ENCODE data around the gene ZFYVE28.
A peak's percentile ranks its signal among the peaks of the same experiment; 100 is the strongest.

Gene ZFYVE28

GRCh38 chr4:2366252-2367192 is 51.9 kb downstream of the ZFYVE28 start:
- H3K4me2 ChIP-seq (ENCODE audit: low read length): no peak overlapping the region
- H3K9me3 ChIP-seq (replicated peaks; ENCODE audit: low read length): peaks cover 9% of the 10 kb centered on the region
- H3K4me3 ChIP-seq (ENCODE audit: low read length): no peak overlapping the region
- H3K9ac ChIP-seq (ENCODE audit: low read depth, low read length): no peak overlapping the region
- peaks cover 4% of the 10 kb centered on the region for H3K27me3 ChIP-seq (ENCODE audit: control insufficient read depth, insufficient read depth, low read length)
- H3K36me3 ChIP-seq (ENCODE audit: insufficient read depth, low read length): no peaks in the 10 kb centered on the region
- no peaks in the 10 kb centered on the region for H3K4me1 ChIP-seq (ENCODE audit: control insufficient read depth, insufficient read depth, low read length)

- peaks cover 4% of the 10 kb centered on the region for H3K27me3 ChIP-seq (ENCODE audit: control insufficient read depth, insufficient read depth, low read length)
- peaks cover 9% of the 10 kb centered on the region for H3K9me3 ChIP-seq (replicated peaks; ENCODE audit: low read length)
- no peak overlapping the region for H3K9ac ChIP-seq (ENCODE audit: low read depth, low read length)
- no peak overlapping the region for H3K4me2 ChIP-seq (ENCODE audit: low read length)
- no peaks in the 10 kb centered on the region for H3K36me3 ChIP-seq (ENCODE audit: insufficient read depth, low read length)
- no peaks in the 10 kb centered on the region for H3K4me1 ChIP-seq (ENCODE audit: control insufficient read depth, insufficient read depth, low read length)
- H3K4me3 ChIP-seq (ENCODE audit: low read length): no peak overlapping the region
These were observed 52.6 kb downstream of the ZFYVE28 start for GRCh38 chr4:2365913-2366210.

- peak overlapping the region; percentile 74 for H3K9ac ChIP-seq (ENCODE audit: low read depth, low read length)
- H3K27me3 ChIP-seq (ENCODE audit: control insufficient read depth, insufficient read depth, low read length): peaks cover 4% of the 10 kb centered on the region
- H3K4me1 ChIP-seq (ENCODE audit: control insufficient read depth, insufficient read depth, low read length): no peaks in the 10 kb centered on the region
- no peaks in the 10 kb centered on the region for H3K36me3 ChIP-seq (ENCODE audit: insufficient read depth, low read length)
- no peak overlapping the region for H3K4me2 ChIP-seq (ENCODE audit: low read length)
- H3K4me3 ChIP-seq (ENCODE audit: low read length): peak overlapping the region; percentile 68
- peaks cover 9% of the 10 kb centered on the region for H3K9me3 ChIP-seq (replicated peaks; ENCODE audit: low read length)
These were observed 53.2 kb downstream of the ZFYVE28 start for GRCh38 chr4:2365054-2365912.

- H3K36me3 ChIP-seq (ENCODE audit: insufficient read depth, low read length): no peaks in the 10 kb centered on the region
- H3K4me2 ChIP-seq (ENCODE audit: low read length): peak overlapping the region; percentile 62
- H3K4me1 ChIP-seq (ENCODE audit: control insufficient read depth, insufficient read depth, low read length): no peaks in the 10 kb centered on the region
- H3K9me3 ChIP-seq (replicated peaks; ENCODE audit: low read length): peaks cover 9% of the 10 kb centered on the region
- H3K4me3 ChIP-seq (ENCODE audit: low read length): peak overlapping the region; percentile 68
- H3K27me3 ChIP-seq (ENCODE audit: control insufficient read depth, insufficient read depth, low read length): peaks cover 4% of the 10 kb centered on the region
- peak overlapping the region; percentile 74 for H3K9ac ChIP-seq (ENCODE audit: low read depth, low read length)
These were observed 53.8 kb downstream of the ZFYVE28 start for GRCh38 chr4:2364654-2365053.

- Histone ChIP-seq H3K9me3 (replicated peaks; ENCODE audit: low read length) (peaks cover 8% of the 10 kb centered on the region), H3K4me3 (ENCODE audit: low read length) (peak overlapping the region; percentile 68), H3K9ac (ENCODE audit: low read depth, low read length) (peak overlapping the region; percentile 74), H3K4me1 (ENCODE audit: control insufficient read depth, insufficient read depth, low read length) (no peaks in the 10 kb centered on the region), H3K27me3 (ENCODE audit: control insufficient read depth, insufficient read depth, low read length) (peaks cover 4% of the 10 kb centered on the region), H3K4me2 (ENCODE audit: low read length) (peak overlapping the region; percentile 62), H3K36me3 (ENCODE audit: insufficient read depth, low read length) (no peaks in the 10 kb centered on the region)
These were observed 54.3 kb downstream of the ZFYVE28 start for GRCh38 chr4:2363951-2364653.

- H3K36me3 ChIP-seq (ENCODE audit: insufficient read depth, low read length): no peaks in the 10 kb centered on the region
- H3K4me2 ChIP-seq (ENCODE audit: low read length): no peak overlapping the region
- no peak overlapping the region for H3K4me3 ChIP-seq (ENCODE audit: low read length)
- peaks cover 4% of the 10 kb centered on the region for H3K27me3 ChIP-seq (ENCODE audit: control insufficient read depth, insufficient read depth, low read length)
- H3K9me3 ChIP-seq (replicated peaks; ENCODE audit: low read length): no peaks in the 10 kb centered on the region
- H3K4me1 ChIP-seq (ENCODE audit: control insufficient read depth, insufficient read depth, low read length): no peaks in the 10 kb centered on the region
- no peak overlapping the region for H3K9ac ChIP-seq (ENCODE audit: low read depth, low read length)
These were observed 55.3 kb downstream of the ZFYVE28 start for GRCh38 chr4:2363056-2363721.

- Histone ChIP-seq H3K4me3 (ENCODE audit: low read length) (no peak overlapping the region), H3K4me2 (ENCODE audit: low read length) (no peak overlapping the region), H3K9me3 (replicated peaks; ENCODE audit: low read length) (no peaks in the 10 kb centered on the region), H3K36me3 (ENCODE audit: insufficient read depth, low read length) (no peaks in the 10 kb centered on the region), H3K27me3 (ENCODE audit: control insufficient read depth, insufficient read depth, low read length) (peaks cover 4% of the 10 kb centered on the region), H3K4me1 (ENCODE audit: control insufficient read depth, insufficient read depth, low read length) (no peaks in the 10 kb centered on the region), H3K9ac (ENCODE audit: low read depth, low read length) (no peak overlapping the region)
These were observed 56.0 kb downstream of the ZFYVE28 start for GRCh38 chr4:2362266-2363055.

- Histone ChIP-seq H3K4me3 (ENCODE audit: low read length) (no peak overlapping the region), H3K4me2 (ENCODE audit: low read length) (no peak overlapping the region), H3K9me3 (replicated peaks; ENCODE audit: low read length) (no peaks in the 10 kb centered on the region), H3K4me1 (ENCODE audit: control insufficient read depth, insufficient read depth, low read length) (no peaks in the 10 kb centered on the region), H3K36me3 (ENCODE audit: insufficient read depth, low read length) (no peaks in the 10 kb centered on the region), H3K9ac (ENCODE audit: low read depth, low read length) (no peak overlapping the region), H3K27me3 (ENCODE audit: control insufficient read depth, insufficient read depth, low read length) (peaks cover 3% of the 10 kb centered on the region)
These were observed 56.8 kb downstream of the ZFYVE28 start for GRCh38 chr4:2361366-2362265.

GRCh38 chr4:2360396-2360730 is 58.1 kb downstream of the ZFYVE28 start:
- H3K9ac ChIP-seq (ENCODE audit: low read depth, low read length): no peak overlapping the region
- no peaks in the 10 kb centered on the region for H3K27me3 ChIP-seq (ENCODE audit: control insufficient read depth, insufficient read depth, low read length)
- no peak overlapping the region for H3K4me2 ChIP-seq (ENCODE audit: low read length)

More at GRCh38 chr4:2360396-2360730, 58.1 kb downstream of the ZFYVE28 start:
- Histone ChIP-seq H3K4me1 (ENCODE audit: control insufficient read depth, insufficient read depth, low read length) (no peaks in the 10 kb centered on the region), H3K4me3 (ENCODE audit: low read length) (no peak overlapping the region), H3K36me3 (ENCODE audit: insufficient read depth, low read length) (no peaks in the 10 kb centered on the region), H3K9me3 (replicated peaks; ENCODE audit: low read length) (no peaks in the 10 kb centered on the region)

Measured in skeletal muscle satellite cell (primary cell).